Measurements from ENCODE around the gene VPS36.

VPS36 gene

DNA sequence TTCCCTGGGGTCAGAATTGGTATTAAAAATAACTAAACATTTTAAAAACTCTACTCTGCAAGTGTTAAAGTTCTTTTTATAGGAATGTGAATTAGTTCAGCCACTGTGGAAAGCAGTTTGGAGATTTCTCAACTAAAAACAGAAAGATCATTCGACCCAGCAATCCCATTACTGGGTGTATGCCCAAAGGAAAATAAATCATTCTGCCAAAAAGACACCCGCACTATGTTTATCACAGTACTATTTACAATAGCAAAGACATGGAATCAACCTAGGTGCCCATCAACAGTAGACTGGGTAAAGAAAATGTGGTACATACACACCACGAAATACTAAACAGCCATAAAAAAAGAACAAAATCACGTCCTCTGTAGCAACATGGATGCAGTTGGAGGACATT is 43.8 kb downstream of the VPS36 start:
- Histone ChIP-seq H3K27me3 (ENCODE audit: insufficient read depth, low read length) (no peaks in the 10 kb centered on the region), H3K4me3 (ENCODE audit: low read depth, low read length) (peak overlapping the region; percentile 86), H3K4me1 (ENCODE audit: control insufficient read depth, insufficient read depth, low read length, unreplicated experiment) (peaks cover 16% of the 10 kb centered on the region), H3K36me3 (ENCODE audit: insufficient read depth, low read length) (no peaks in the 10 kb centered on the region), H3K79me2 (ENCODE audit: control insufficient read depth, insufficient read depth, low read length, unreplicated experiment) (no peaks in the 10 kb centered on the region), H2AFZ (ENCODE audit: low read length, unreplicated experiment) (peak overlapping the region; percentile 46), H3K27ac (ENCODE audit: low read depth, low read length) (no peak overlapping the region)

DNA sequence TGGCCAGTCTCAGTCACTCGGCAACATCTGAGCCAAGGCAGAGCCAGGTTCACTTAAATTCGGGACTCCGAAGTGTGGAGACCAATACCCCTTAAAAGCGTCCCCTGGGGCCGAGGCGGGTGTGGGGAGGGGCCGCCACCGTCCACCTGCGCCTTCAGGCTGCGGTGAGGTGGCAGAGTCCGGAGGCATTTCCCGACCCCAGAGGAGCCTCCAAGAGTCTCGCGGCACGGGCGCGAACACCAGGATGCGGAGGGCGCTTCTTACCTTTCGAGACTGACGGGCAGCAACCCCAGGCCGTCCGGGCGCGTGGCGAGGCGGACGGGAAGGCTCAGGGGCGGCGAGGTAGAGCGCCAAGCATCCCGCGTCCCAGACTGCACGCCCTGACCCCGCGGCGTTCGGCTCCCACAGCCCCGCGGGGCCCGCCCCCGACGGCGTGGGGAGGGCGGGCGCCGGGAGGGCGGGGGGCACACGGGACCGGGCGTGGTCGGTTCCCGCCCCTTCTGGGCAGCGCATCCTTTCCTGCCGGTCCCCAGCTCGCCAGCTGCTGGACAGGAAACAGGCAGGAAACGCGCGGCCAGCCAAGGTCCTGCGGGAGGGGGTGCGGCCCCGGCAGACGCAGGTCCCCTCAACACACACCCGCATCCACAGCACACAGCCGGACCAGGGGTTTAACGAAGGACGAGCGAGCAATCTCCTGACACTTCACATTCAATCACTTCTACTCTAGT is 44.5 kb downstream of the VPS36 start, which contains the start of gene THSD1:
Gene THSD1 (minus strand): TSS at position 406 of the 728 bp plus-strand sequence. CDS start 3,572 bp downstream, outside the sequence.
- Histone ChIP-seq H3K4me3 (ENCODE audit: low read depth, low read length) (peak within 1 kb of the TSS; percentile 86), H3K27me3 (ENCODE audit: insufficient read depth, low read length) (no peaks in the 10 kb centered on the region), H3K27ac (ENCODE audit: low read depth, low read length) (no peak within 1 kb of the TSS), H3K79me2 (ENCODE audit: control insufficient read depth, insufficient read depth, low read length, unreplicated experiment) (no peaks in the 10 kb centered on the region), H3K4me1 (ENCODE audit: control insufficient read depth, insufficient read depth, low read length, unreplicated experiment) (peaks cover 9% of the 10 kb centered on the region), H3K36me3 (ENCODE audit: insufficient read depth, low read length) (no peaks in the 10 kb centered on the region), H2AFZ (ENCODE audit: low read length, unreplicated experiment) (peak within 1 kb of the TSS; percentile 76)

DNA sequence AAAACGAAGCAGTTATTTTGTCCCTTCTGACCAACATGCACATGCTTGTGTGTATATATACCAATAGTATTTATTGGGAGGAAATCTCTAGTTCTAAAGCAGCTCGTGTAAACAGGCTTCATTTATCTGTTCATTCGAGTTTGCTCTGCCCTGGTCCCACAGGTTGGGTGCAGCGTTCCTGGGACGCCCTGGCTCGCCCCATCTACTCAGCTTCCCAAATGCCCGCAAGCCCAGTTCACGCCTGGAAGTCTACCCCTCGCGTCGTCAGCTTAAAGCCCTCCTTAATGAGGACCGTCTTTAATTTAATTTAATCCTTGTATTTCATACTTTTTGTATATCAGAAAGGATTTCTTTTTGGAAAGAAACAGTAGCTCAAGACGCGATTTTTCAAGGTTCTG is 45.1 kb downstream of the VPS36 start:
- Histone ChIP-seq H3K4me1 (ENCODE audit: control insufficient read depth, insufficient read depth, low read length, unreplicated experiment) (peaks cover 8% of the 10 kb centered on the region), H2AFZ (ENCODE audit: low read length, unreplicated experiment) (peak overlapping the region; percentile 76), H3K36me3 (ENCODE audit: insufficient read depth, low read length) (no peaks in the 10 kb centered on the region), H3K79me2 (ENCODE audit: control insufficient read depth, insufficient read depth, low read length, unreplicated experiment) (no peaks in the 10 kb centered on the region), H3K4me3 (ENCODE audit: low read depth, low read length) (peak overlapping the region; percentile 86), H3K27ac (ENCODE audit: low read depth, low read length) (no peak overlapping the region), H3K27me3 (ENCODE audit: insufficient read depth, low read length) (no peaks in the 10 kb centered on the region)

DNA sequence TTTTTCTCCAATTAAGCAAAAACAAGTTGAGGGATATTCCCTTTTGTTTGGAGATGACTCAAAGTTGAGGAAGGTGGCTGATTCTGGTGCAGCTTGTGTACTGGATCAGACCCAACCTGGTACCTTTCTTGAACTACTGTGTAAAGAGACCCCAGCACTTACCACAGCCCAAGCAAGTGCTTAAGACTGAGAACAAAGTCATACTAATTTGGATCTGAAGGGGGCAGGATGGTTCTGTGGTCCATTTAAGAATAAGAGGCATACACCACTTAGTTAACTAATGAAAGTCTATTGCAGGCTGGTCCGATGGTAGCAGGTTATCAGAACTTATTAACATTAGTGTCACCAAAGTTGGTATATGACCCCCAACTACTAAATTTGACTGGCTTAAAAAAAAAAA is 50.7 kb downstream of the VPS36 start:
- no peaks in the 10 kb centered on the region for H3K79me2 ChIP-seq (ENCODE audit: control insufficient read depth, insufficient read depth, low read length, unreplicated experiment)
- no peaks in the 10 kb centered on the region for H3K27me3 ChIP-seq (ENCODE audit: insufficient read depth, low read length)
- H3K4me1 ChIP-seq (ENCODE audit: control insufficient read depth, insufficient read depth, low read length, unreplicated experiment) = peaks cover 3% of the 10 kb centered on the region
- no peak overlapping the region for H2AFZ ChIP-seq (ENCODE audit: low read length, unreplicated experiment)
- no peak overlapping the region for H3K4me3 ChIP-seq (ENCODE audit: low read depth, low read length)
- H3K27ac ChIP-seq (ENCODE audit: low read depth, low read length) = no peak overlapping the region
- no peaks in the 10 kb centered on the region for H3K36me3 ChIP-seq (ENCODE audit: insufficient read depth, low read length)

DNA sequence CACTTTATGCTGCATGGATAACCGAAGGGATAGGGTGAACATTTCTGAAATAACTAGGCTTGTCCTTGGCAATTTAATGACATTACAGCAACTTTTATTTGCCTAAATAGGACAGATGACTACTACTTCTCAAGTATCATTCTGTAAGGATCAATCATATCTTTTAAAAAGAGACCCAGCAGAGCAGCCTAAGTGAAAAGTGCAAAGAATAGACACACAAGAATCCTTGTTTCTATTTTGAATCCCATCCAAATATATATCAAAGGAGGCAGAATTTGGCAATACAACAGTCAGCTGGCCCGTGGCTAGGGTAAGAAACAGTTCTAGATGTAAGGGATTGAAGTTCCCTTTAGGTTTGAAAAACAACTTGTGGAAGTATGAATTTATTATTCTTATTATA is 51.4 kb downstream of the VPS36 start:
- H3K27ac ChIP-seq (ENCODE audit: low read depth, low read length) = no peak overlapping the region
- no peak overlapping the region for H3K4me3 ChIP-seq (ENCODE audit: low read depth, low read length)
- H3K79me2 ChIP-seq (ENCODE audit: control insufficient read depth, insufficient read depth, low read length, unreplicated experiment) = no peaks in the 10 kb centered on the region
- no peaks in the 10 kb centered on the region for H3K36me3 ChIP-seq (ENCODE audit: insufficient read depth, low read length)
- H3K27me3 ChIP-seq (ENCODE audit: insufficient read depth, low read length) = no peaks in the 10 kb centered on the region
- no peaks in the 10 kb centered on the region for H3K4me1 ChIP-seq (ENCODE audit: control insufficient read depth, insufficient read depth, low read length, unreplicated experiment)
- H2AFZ ChIP-seq (ENCODE audit: low read length, unreplicated experiment) = no peak overlapping the region

DNA sequence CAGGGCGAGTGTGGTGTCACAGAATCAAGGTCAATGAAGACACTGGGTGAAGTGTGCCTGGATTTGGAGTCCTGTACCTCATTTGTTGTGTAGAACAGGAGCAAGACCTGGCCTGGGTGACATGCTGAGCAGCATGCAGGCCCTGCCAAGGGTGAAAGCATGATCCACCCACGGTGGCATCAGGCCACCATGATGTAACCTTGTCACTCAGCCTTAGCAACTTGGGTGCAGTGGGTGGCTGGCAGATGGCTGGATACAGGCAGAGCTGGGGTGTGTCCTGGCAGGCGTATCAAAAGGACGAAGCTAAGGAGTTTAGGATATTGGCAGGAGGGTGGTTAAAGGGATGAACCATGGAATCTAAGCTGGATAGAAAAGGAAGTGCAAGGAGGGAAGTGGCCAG is 54.7 kb downstream of the VPS36 start:
- no peak overlapping the region for H3K27ac ChIP-seq (ENCODE audit: low read depth, low read length)

DNA sequence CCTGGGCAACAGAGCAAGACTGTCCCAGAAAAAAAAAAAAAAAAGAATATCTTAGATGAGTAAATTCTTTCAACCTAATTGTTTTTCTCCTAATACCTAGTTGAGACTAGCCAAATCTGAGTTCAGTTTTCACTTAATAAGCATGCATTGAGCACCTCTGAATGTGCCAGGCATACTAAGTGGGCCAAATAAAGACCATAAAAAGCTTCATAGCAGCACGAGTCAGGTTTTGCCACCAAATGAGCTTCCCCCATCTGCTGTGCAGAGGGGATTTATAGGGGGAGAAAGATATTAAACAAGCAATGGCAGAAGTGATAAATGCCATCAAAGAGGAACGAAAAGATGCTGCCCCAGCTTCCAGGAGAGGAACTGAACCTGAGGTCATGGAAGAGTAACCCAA is 55.8 kb downstream of the VPS36 start:
- no peaks in the 10 kb centered on the region for H3K27me3 ChIP-seq (ENCODE audit: insufficient read depth, low read length)
- H3K27ac ChIP-seq (ENCODE audit: low read depth, low read length) = no peak overlapping the region
- H3K4me3 ChIP-seq (ENCODE audit: low read depth, low read length) = no peak overlapping the region
- no peaks in the 10 kb centered on the region for H3K36me3 ChIP-seq (ENCODE audit: insufficient read depth, low read length)
- H3K79me2 ChIP-seq (ENCODE audit: control insufficient read depth, insufficient read depth, low read length, unreplicated experiment) = no peaks in the 10 kb centered on the region
- no peak overlapping the region for H2AFZ ChIP-seq (ENCODE audit: low read length, unreplicated experiment)
- no peaks in the 10 kb centered on the region for H3K4me1 ChIP-seq (ENCODE audit: control insufficient read depth, insufficient read depth, low read length, unreplicated experiment)

More for the DNA sequence above, 54.7 kb downstream of the VPS36 start:
- Histone ChIP-seq H3K4me3 (ENCODE audit: low read depth, low read length) (no peak overlapping the region), H3K27me3 (ENCODE audit: insufficient read depth, low read length) (no peaks in the 10 kb centered on the region), H3K36me3 (ENCODE audit: insufficient read depth, low read length) (no peaks in the 10 kb centered on the region), H2AFZ (ENCODE audit: low read length, unreplicated experiment) (no peak overlapping the region), H3K79me2 (ENCODE audit: control insufficient read depth, insufficient read depth, low read length, unreplicated experiment) (no peaks in the 10 kb centered on the region), H3K4me1 (ENCODE audit: control insufficient read depth, insufficient read depth, low read length, unreplicated experiment) (no peaks in the 10 kb centered on the region)

DNA sequence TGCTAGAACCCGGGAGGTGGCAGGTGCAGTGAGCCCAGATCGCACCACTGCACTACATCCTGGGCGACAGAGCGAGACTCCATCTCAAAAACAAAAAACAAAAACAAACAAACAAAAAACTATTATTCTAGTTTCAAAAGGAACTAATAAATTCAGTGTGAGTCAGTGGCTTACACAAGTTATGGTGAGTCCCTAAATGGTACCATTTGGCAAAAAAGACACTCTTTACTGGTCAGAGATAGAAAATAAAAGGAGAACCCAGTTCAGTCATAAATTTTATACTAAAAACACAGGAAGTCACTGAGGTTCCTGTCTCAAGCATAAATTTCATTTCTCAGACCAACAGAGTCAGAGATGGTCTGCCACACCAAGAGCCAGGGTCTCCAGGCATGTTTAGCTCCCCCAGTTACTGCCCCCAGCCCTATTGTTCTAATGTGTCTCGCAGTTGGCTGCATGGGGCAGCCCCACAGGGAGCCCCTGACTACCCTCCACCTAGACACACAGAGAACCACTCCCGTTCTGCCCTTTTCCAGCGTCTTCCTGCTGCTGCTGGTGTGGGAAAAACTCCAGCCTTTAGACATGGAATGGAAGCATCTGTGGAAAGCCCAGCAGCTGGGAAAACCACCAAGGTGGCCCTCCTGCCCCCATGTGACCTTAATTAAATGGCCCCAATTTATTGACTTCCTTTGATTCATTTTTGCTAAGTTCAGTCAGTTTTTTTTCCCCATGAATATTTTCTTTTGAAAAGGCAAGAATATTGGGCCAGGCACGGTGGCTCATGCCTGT is 56.7 kb downstream of the VPS36 start:
- Histone ChIP-seq H3K36me3 (ENCODE audit: insufficient read depth, low read length) (no peaks in the 10 kb centered on the region), H3K4me3 (ENCODE audit: low read depth, low read length) (no peak overlapping the region), H2AFZ (ENCODE audit: low read length, unreplicated experiment) (no peak overlapping the region), H3K27ac (ENCODE audit: low read depth, low read length) (no peak overlapping the region), H3K79me2 (ENCODE audit: control insufficient read depth, insufficient read depth, low read length, unreplicated experiment) (no peaks in the 10 kb centered on the region), H3K4me1 (ENCODE audit: control insufficient read depth, insufficient read depth, low read length, unreplicated experiment) (no peaks in the 10 kb centered on the region), H3K27me3 (ENCODE audit: insufficient read depth, low read length) (no peaks in the 10 kb centered on the region)

DNA sequence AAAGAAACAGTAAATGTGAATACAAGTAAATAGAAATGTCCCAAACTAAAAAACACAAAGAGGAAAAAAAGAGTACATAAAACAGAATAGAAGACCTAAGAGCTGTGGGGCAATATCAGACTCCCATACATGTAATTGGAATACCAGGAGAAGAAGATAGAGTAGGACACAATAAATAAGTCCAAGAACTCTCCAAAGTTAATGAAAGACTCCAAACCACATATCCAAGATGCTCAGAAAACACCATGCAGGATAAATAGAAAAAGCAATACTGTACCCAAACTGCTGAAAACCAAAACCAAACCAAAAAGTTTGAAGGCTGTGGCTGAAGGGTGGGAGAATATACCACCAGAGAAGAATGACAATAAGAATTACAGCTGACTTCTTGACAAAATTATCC is 62.7 kb downstream of the VPS36 start:
- Histone ChIP-seq H3K36me3 (ENCODE audit: insufficient read depth, low read length) (no peaks in the 10 kb centered on the region), H2AFZ (ENCODE audit: low read length, unreplicated experiment) (no peak overlapping the region), H3K79me2 (ENCODE audit: control insufficient read depth, insufficient read depth, low read length, unreplicated experiment) (no peaks in the 10 kb centered on the region), H3K27ac (ENCODE audit: low read depth, low read length) (no peak overlapping the region), H3K27me3 (ENCODE audit: insufficient read depth, low read length) (no peaks in the 10 kb centered on the region), H3K4me1 (ENCODE audit: control insufficient read depth, insufficient read depth, low read length, unreplicated experiment) (no peaks in the 10 kb centered on the region), H3K4me3 (ENCODE audit: low read depth, low read length) (no peak overlapping the region)

DNA sequence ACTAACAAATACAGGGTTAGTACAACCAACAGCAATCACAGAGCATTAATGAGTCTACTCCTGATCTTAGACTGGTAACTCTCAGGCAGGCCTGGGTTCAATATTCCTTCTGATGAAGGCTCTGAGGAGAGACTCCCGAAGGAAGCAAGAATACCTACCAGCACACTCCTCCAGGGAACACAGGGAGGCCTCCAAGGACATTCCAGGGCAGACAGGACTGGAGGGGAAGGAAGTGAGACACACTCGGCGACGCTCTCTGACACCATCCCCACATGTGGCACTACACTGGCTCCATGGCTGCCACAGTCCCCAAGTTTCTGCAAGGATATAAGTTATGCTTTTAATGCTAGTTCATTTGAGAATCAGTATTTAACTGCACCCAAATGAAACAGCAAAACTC is 64.6 kb downstream of the VPS36 start:
- no peaks in the 10 kb centered on the region for H3K4me1 ChIP-seq (ENCODE audit: control insufficient read depth, insufficient read depth, low read length, unreplicated experiment)
- H2AFZ ChIP-seq (ENCODE audit: low read length, unreplicated experiment) = no peak overlapping the region
- H3K27ac ChIP-seq (ENCODE audit: low read depth, low read length) = no peak overlapping the region
- H3K36me3 ChIP-seq (ENCODE audit: insufficient read depth, low read length) = no peaks in the 10 kb centered on the region
- H3K4me3 ChIP-seq (ENCODE audit: low read depth, low read length) = no peak overlapping the region
- H3K79me2 ChIP-seq (ENCODE audit: control insufficient read depth, insufficient read depth, low read length, unreplicated experiment) = no peaks in the 10 kb centered on the region
- no peaks in the 10 kb centered on the region for H3K27me3 ChIP-seq (ENCODE audit: insufficient read depth, low read length)

DNA sequence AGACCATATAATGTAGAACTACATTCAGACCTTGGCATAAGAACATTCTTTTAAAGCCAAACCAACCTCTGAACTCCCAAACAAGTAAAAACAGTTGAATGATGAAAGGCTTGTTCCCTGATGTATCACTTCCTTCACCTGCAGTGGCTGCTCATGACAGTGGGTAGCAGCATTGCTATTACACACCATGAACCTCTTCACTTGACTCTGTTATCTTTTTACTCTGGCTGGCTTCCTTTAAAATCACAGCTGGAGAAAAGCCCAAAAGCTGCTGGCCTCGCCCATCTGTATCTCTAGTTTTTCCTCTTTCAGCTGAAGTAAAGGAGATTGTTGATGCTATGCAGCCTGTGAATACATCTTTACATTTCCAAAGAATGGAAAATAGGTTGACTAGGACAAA is 67.1 kb downstream of the VPS36 start:
- no peak overlapping the region for H2AFZ ChIP-seq (ENCODE audit: low read length, unreplicated experiment)

More for the DNA sequence above, 67.1 kb downstream of the VPS36 start:
- no peaks in the 10 kb centered on the region for H3K4me1 ChIP-seq (ENCODE audit: control insufficient read depth, insufficient read depth, low read length, unreplicated experiment)
- H3K36me3 ChIP-seq (ENCODE audit: insufficient read depth, low read length) = no peaks in the 10 kb centered on the region
- no peaks in the 10 kb centered on the region for H3K79me2 ChIP-seq (ENCODE audit: control insufficient read depth, insufficient read depth, low read length, unreplicated experiment)
- no peaks in the 10 kb centered on the region for H3K27me3 ChIP-seq (ENCODE audit: insufficient read depth, low read length)
- H3K4me3 ChIP-seq (ENCODE audit: low read depth, low read length) = no peak overlapping the region
- H3K27ac ChIP-seq (ENCODE audit: low read depth, low read length) = no peak overlapping the region

All from ACC112 (cell line).